MCF 10A (cell line): ENCODE data around the gene MYLK. TPM values are rescaled to one million over a fixed set of nuclear protein-coding genes. Genes with fewer than 3 reads are reported as not detected.

Source experiments
- BruUV-seq: library from RNA; stranded (reverse); fragments of 400-500 nt; replicated peaks from 2 replicates; lab custom pipeline; 2021; lab: Mats Ljungman, UMichigan
- CTCF ChIA-PET: fragments of 300-600 bp; sonication (Branson Sonifier 250); formaldehyde crosslinking; extraction: SDS; loops from one replicate; lab custom pipeline; 2021; ENCODE audit warnings: antibody characterized with exemption, inconsistent platforms; lab: Yijun Ruan, JAX
- POLR2A ChIA-PET: fragments of 300-600, 350-650 bp; sonication (Branson Sonifier 250); formaldehyde crosslinking; extraction: SDS; loops from one replicate; lab custom pipeline; 2020; ENCODE audit warnings: antibody characterized with exemption, inconsistent platforms; lab: Yijun Ruan, JAX
- DNase-seq: peaks from one replicate; pipeline ENCODE4 v3.0.0-alpha.2; 2018; ENCODE audit not compliant: unreplicated experiment
- H3K27ac Mint-ChIP-seq: one replicate; pipeline ENCODE4 v1.8.0; 2022; ENCODE audit warnings: mild to moderate bottlenecking, low read depth, mixed read lengths; ENCODE audit not compliant: unreplicated experiment
- H3K27me3 Mint-ChIP-seq: one replicate; pipeline ENCODE4 v1.8.0; 2022; ENCODE audit warnings: mixed read lengths; ENCODE audit not compliant: insufficient read depth, unreplicated experiment
- H3K36me3 Mint-ChIP-seq: one replicate; pipeline ENCODE4 v1.8.0; 2022; ENCODE audit warnings: mild to moderate bottlenecking, moderate library complexity, mixed read lengths; ENCODE audit not compliant: insufficient read depth, unreplicated experiment
- H3K4me1 Mint-ChIP-seq: one replicate; pipeline ENCODE4 v1.8.0; 2022; ENCODE audit warnings: mixed read lengths; ENCODE audit not compliant: insufficient read depth, unreplicated experiment
- H3K4me3 Mint-ChIP-seq: one replicate; pipeline ENCODE4 v1.8.0; 2022; ENCODE audit warnings: mild to moderate bottlenecking, moderate library complexity, mixed read lengths; ENCODE audit not compliant: unreplicated experiment
- H3K9me3 Mint-ChIP-seq: one replicate; pipeline ENCODE4 v1.8.0; 2022; ENCODE audit warnings: mixed read lengths; ENCODE audit not compliant: unreplicated experiment
- CTCF ChIP-seq: fragments of 200-600 bp; IDR thresholded peaks from one replicate; pipeline ENCODE4 v1.8.0; 2022; ENCODE audit warnings: antibody characterized with exemption, mild to moderate bottlenecking; ENCODE audit not compliant: unreplicated experiment
- intact Hi-C: fragments of 100-400 bp; cut with micrococcal nuclease; formaldehyde crosslinking; loops from 2 replicates; pipeline ENCODE4 v1.14.1; 2022
- total RNA-seq: library from RNA; stranded (reverse); gene quantifications from 2 replicates; pipeline ENCODE4 v1.2.3, GENCODE V29; 2022

Gene MYLK
- total RNA-seq, 1 experiment from 2014 or later: 2.3 TPM

GRCh38 chr3:123688241-123688747 is 195.8 kb downstream of the MYLK start:
- H3K27ac Mint-ChIP-seq: no peak overlapping the region
- peak; percentile 76 for DNase-seq
- ChIA-PET POLR2A (interaction anchor here (0.6 kb wide), 1 partner anchor 1600 kb away, joined by 5 read pairs; no protein-coding TSS in a partner anchor), CTCF (interaction anchor here (0.7 to 1.4 kb wide), 4 partner anchors 13 to 61 kb away, joined by 3 to 4 read pairs (median 4); no protein-coding TSS in a partner anchor)
- H3K27me3 Mint-ChIP-seq: no peaks in the 10 kb centered on the region
- BruUV-seq: no TSS peak
- no peak overlapping the region for H3K4me3 Mint-ChIP-seq
- intact Hi-C loops: no loop called here
- H3K9me3 Mint-ChIP-seq: no peaks in the 10 kb centered on the region
- no peak for TF ChIP-seq CTCF
- H3K36me3 Mint-ChIP-seq: no peaks in the 10 kb centered on the region
- H3K4me1 Mint-ChIP-seq: peaks cover 17% of the 10 kb centered on the region

- H3K9me3 Mint-ChIP-seq: no peaks in the 10 kb centered on the region
- no peak for DNase-seq
- POLR2A ChIA-PET: no interaction called here
- no peak overlapping the region for H3K4me3 Mint-ChIP-seq
- H3K27ac Mint-ChIP-seq: peak overlapping the region; percentile 4
- peaks cover under 1% of the 10 kb centered on the region for H3K27me3 Mint-ChIP-seq
- intact Hi-C loops: no loop called here
- H3K4me1 Mint-ChIP-seq: peaks cover 17% of the 10 kb centered on the region
- no peak for TF ChIP-seq CTCF
- CTCF ChIA-PET: interaction anchor here (0.7 kb wide), 1 partner anchor 134 kb away, joined by 5 read pairs; no protein-coding TSS in a partner anchor
- BruUV-seq: no TSS peak
- no peaks in the 10 kb centered on the region for H3K36me3 Mint-ChIP-seq
Observed at GRCh38 chr3:123687286-123687685, 196.8 kb downstream of the MYLK start.

- H3K27me3 Mint-ChIP-seq: peaks cover 11% of the 10 kb centered on the region
- intact Hi-C loops: no loop called here
- peaks cover 17% of the 10 kb centered on the region for H3K4me1 Mint-ChIP-seq
- H3K27ac Mint-ChIP-seq: no peak overlapping the region
- H3K9me3 Mint-ChIP-seq: no peaks in the 10 kb centered on the region
- CTCF ChIA-PET: no interaction called here
- no peak for DNase-seq
- H3K36me3 Mint-ChIP-seq: no peaks in the 10 kb centered on the region
- BruUV-seq: no TSS peak
- no peak for TF ChIP-seq CTCF
- POLR2A ChIA-PET: no interaction called here
- H3K4me3 Mint-ChIP-seq: no peak overlapping the region
Observed at GRCh38 chr3:123686251-123686650, 197.9 kb downstream of the MYLK start.

GRCh38 chr3:123685780-123686179 is 198.4 kb downstream of the MYLK start:
- peaks cover 17% of the 10 kb centered on the region for H3K4me1 Mint-ChIP-seq
- ChIA-PET CTCF (interaction anchor here (0.6 to 0.9 kb wide), 2 partner anchors 34 to 524 kb away, joined by 3 to 4 read pairs; no protein-coding TSS in a partner anchor), POLR2A (no interaction called here)

More at GRCh38 chr3:123685780-123686179, 198.4 kb downstream of the MYLK start:
- Mint-ChIP-seq H3K27me3 (peaks cover 15% of the 10 kb centered on the region), H3K4me3 (no peak overlapping the region), H3K36me3 (no peaks in the 10 kb centered on the region), H3K9me3 (no peaks in the 10 kb centered on the region), H3K27ac (no peak overlapping the region)
- no peak for TF ChIP-seq CTCF
- intact Hi-C loops: no loop called here
- DNase-seq: no peak
- BruUV-seq: no TSS peak
